GM12878 (cell line): Measurements from ENCODE around the gene SEMA4C. TPM values are rescaled to one million over a fixed set of nuclear protein-coding genes. Genes with fewer than 3 reads are reported as not detected.

ENCODE experiments used
- ATAC-seq: fragments of 200-7000 bp; cut with Tn5 transposase; 3 replicates; pipeline ENCODE4 v1.9.1; 2020; ENCODE audit warnings: mild to moderate bottlenecking, moderate library complexity
- BruUV-seq: library from RNA; stranded (reverse); fragments of 400-500 nt; replicated peaks from 2 replicates; lab custom pipeline; 2021; lab: Mats Ljungman, UMichigan
- CTCF ChIA-PET: fragments of 300-600 bp; sonication (Branson Sonifier 250); formaldehyde crosslinking; extraction: SDS; loops from one replicate; lab custom pipeline; 2021; ENCODE audit warnings: inconsistent platforms; lab: Yijun Ruan, JAX
- POLR2A ChIA-PET: fragments of 350-600 bp; formaldehyde crosslinking; extraction: SDS; loops from one replicate; lab custom pipeline; 2021; ENCODE audit warnings: inconsistent platforms; lab: Charles Lee
- RAD21 ChIA-PET: fragments of 300-600 bp; sonication (Branson Sonifier 250); formaldehyde crosslinking; loops from one replicate; lab custom pipeline; 2023; ENCODE audit warnings: antibody characterized with exemption; ENCODE audit not compliant: unreplicated experiment; lab: Charles Lee
- SMC1A ChIA-PET: fragments of 300-600 bp; sonication (Branson Sonifier 250); formaldehyde crosslinking; loops from one replicate; lab custom pipeline; 2023; ENCODE audit not compliant: unreplicated experiment, uncharacterized antibody; lab: Charles Lee
- DNase-seq: peaks from one replicate; pipeline ENCODE4 v3.0.0-alpha.2; 2011; ENCODE audit warnings: low read depth, low spot score
- FAIRE-seq: peaks from 3 replicates; lab custom pipeline; 2011; peaks lifted over from hg19 to GRCh38; lab: Jason Lieb, UNC
- H2AFZ ChIP-seq: 2 replicates; pipeline ENCODE4 v1.6.0; 2011; ENCODE audit warnings: low read depth, low read length, control low read depth; ENCODE audit not compliant: control insufficient read depth
- H3K27ac ChIP-seq: 2 replicates; pipeline ENCODE4 v1.5.1; 2011; ENCODE audit warnings: control low read depth; ENCODE audit not compliant: control insufficient read depth, insufficient read depth
- H3K27me3 ChIP-seq, 2 experiments: replicated peaks in 1 of 2; 2 replicates each; pipeline versions ENCODE4 v1.6.0 to v1.6.1; 2011; ENCODE audit warnings: low read length in 1 of 2; ENCODE audit not compliant: control insufficient read depth in 2 of 2, insufficient read depth in 2 of 2
- H3K36me3 ChIP-seq, 2 experiments: 2 replicates each; pipeline ENCODE4 v1.5.1; 2011; ENCODE audit warnings: low read length in 1 of 2; ENCODE audit not compliant: control insufficient read depth in 2 of 2, insufficient read depth in 2 of 2
- H3K4me1 ChIP-seq: 2 replicates; pipeline ENCODE4 v1.6.1; 2011; ENCODE audit warnings: mild to moderate bottlenecking, low read length, moderate library complexity, mixed read lengths; ENCODE audit not compliant: control insufficient read depth, insufficient read depth
- H3K4me2 ChIP-seq: 2 replicates; pipeline ENCODE4 v1.6.0; 2011; ENCODE audit warnings: control low read depth; ENCODE audit not compliant: control insufficient read depth, insufficient read depth
- H3K4me3 ChIP-seq: fragments of 200-600 bp; sonication (generic); 2 replicates; pipeline ENCODE4 v1.5.1; 2016
- H3K79me2 ChIP-seq: 2 replicates; pipeline ENCODE4 v1.6.0; 2011; ENCODE audit warnings: low read length; ENCODE audit not compliant: control insufficient read depth, insufficient read depth
- H3K9ac ChIP-seq: 2 replicates; pipeline ENCODE4 v1.8.0; 2011; ENCODE audit warnings: low read length, control low read depth, mixed read lengths; ENCODE audit not compliant: control insufficient read depth, insufficient read depth
- H3K9me3 ChIP-seq: replicated peaks from 3 replicates; pipeline ENCODE4 v1.5.1; 2011; ENCODE audit warnings: mild to moderate bottlenecking, low read length; ENCODE audit not compliant: control insufficient read depth, insufficient read depth
- H4K20me1 ChIP-seq: 2 replicates; pipeline ENCODE4 v1.6.0; 2011; ENCODE audit not compliant: control insufficient read depth, insufficient read depth
- BHLHE40 ChIP-seq, 2 experiments: fragments of 450-650 bp in 1 of 2; IDR thresholded peaks; 2 replicates each; pipeline ENCODE4 v1.6.1; 2011 to 2017; ENCODE audit warnings: low read depth in 2 of 2, borderline replicate concordance in 1 of 2, improper control_type of control experiment in 1 of 2, low read length in 1 of 2, mild to moderate bottlenecking in 1 of 2
- CBFB ChIP-seq: IDR thresholded peaks from 2 replicates; pipeline ENCODE4 v1.6.1; 2016; ENCODE audit warnings: antibody characterized with exemption, low read depth
- ETV6 ChIP-seq, 2 experiments: fragments of 450-650 bp in 1 of 2; IDR thresholded peaks in 1 of 2; conservative IDR thresholded peaks in 1 of 2; 2 replicates each; pipeline ENCODE4 v1.6.1; 2014; ENCODE audit warnings: antibody characterized with exemption in 1 of 2, borderline replicate concordance in 1 of 2, low read depth in 1 of 2, mild to moderate bottlenecking in 1 of 2, moderate library complexity in 1 of 2
- GATAD2B ChIP-seq: fragments of 450-650 bp; conservative IDR thresholded peaks from 2 replicates; pipeline ENCODE4 v1.6.1; 2017; ENCODE audit warnings: low read depth, mild to moderate bottlenecking, moderate library complexity
- JUNB ChIP-seq: IDR thresholded peaks from 2 replicates; pipeline ENCODE4 v1.6.1; 2016; ENCODE audit warnings: antibody characterized with exemption, mild to moderate bottlenecking
- MTA3 ChIP-seq: IDR thresholded peaks from 2 replicates; pipeline ENCODE4 v1.6.1; 2012; ENCODE audit warnings: low read length, inconsistent platforms, borderline replicate concordance
- NBN ChIP-seq: fragments of 450-650 bp; IDR thresholded peaks from 2 replicates; pipeline ENCODE4 v1.6.1; 2016
- NFYA ChIP-seq: IDR thresholded peaks from 2 replicates; pipeline ENCODE4 v1.6.1; 2011; ENCODE audit warnings: low read depth, mild to moderate bottlenecking, low read length, improper control_type of control experiment, borderline replicate concordance
- NR2C2 ChIP-seq: IDR thresholded peaks from 2 replicates; pipeline ENCODE4 v1.6.1; 2011; ENCODE audit warnings: borderline replicate concordance, low read depth; ENCODE audit not compliant: control insufficient read depth, insufficient read length
- RUNX3 ChIP-seq: IDR thresholded peaks from 2 replicates; pipeline ENCODE4 v1.6.1; 2012; ENCODE audit warnings: low read length, inconsistent platforms
- SREBF2 ChIP-seq: IDR thresholded peaks from 2 replicates; pipeline ENCODE4 v1.6.1; 2012; ENCODE audit warnings: mild to moderate bottlenecking, low read length
- YY1 ChIP-seq: IDR thresholded peaks from 2 replicates; pipeline ENCODE4 v1.6.1; 2011; ENCODE audit warnings: low read depth, mild to moderate bottlenecking, low read length
- ZNF384 ChIP-seq: IDR thresholded peaks from 2 replicates; pipeline ENCODE4 v1.6.1; 2012; ENCODE audit warnings: low read depth, mild to moderate bottlenecking, low read length, improper control_type of control experiment, borderline replicate concordance
- WGBS: methylation state at CpG from one replicate; pipeline ENCODE4 v1.1.6; 2016; ENCODE audit warnings: low lambda C conversion rate; ENCODE audit not compliant: insufficient replicate concordance, insufficient coverage; ENCODE audit errors: missing lambda C conversion rate; 5-methylcytosine and 5-hydroxymethylcytosine counted together
- in situ Hi-C: fragments of 300-500 bp; cut with MboI; formaldehyde crosslinking; loops from 9 replicates; pipeline ENCODE4 v1.14.3; 2018; ENCODE audit warnings: mixed read lengths
- intact Hi-C: fragments of 100-400 bp; cut with micrococcal nuclease; formaldehyde crosslinking; loops from one replicate; pipeline ENCODE4 v1.14.2; 2022; ENCODE audit not compliant: unreplicated experiment
- polyA plus RNA-seq, 11 experiments: library from polyadenylated mRNA; depleted of rRNA in 4 of 11; unstranded in 6 of 11; stranded (reverse) in 5 of 11; fragments of >200 nt; fragmentation: Nextera tagmentation in 4 of 11; fragmentation: Illumina TruSeq in 1 of 11; extraction: Ambion mirVana in 4 of 11; extraction: Trizol in 1 of 11; gene quantifications; 1 replicate in 1 of 11; 2 replicates in 10 of 11; pipeline versions ENCODE4 v1.2.1 to v1.2.3, GENCODE V29; 2011 to 2016; ENCODE audit warnings: inconsistent platforms in 2 of 11, missing spikeins in 2 of 11, low read depth in 1 of 11
- total RNA-seq, 4 experiments: library from RNA; depleted of rRNA in 3 of 4; stranded (reverse); fragments of >200 nt in 3 of 4; fragmentation: Illumina TruSeq in 1 of 4; extraction: Trizol in 1 of 4; gene quantifications; 2 replicates each; pipeline versions ENCODE4 v1.2.1 to v1.2.3, GENCODE V29; 2013 to 2021

SEMA4C gene
- total and polyA plus RNA-seq, 10 of the 15 experiments (the other 5 are each of a cell fraction or from before 2014, with no cell fraction given): 0.06 to 21.6 (median 6.8) TPM

DNA sequence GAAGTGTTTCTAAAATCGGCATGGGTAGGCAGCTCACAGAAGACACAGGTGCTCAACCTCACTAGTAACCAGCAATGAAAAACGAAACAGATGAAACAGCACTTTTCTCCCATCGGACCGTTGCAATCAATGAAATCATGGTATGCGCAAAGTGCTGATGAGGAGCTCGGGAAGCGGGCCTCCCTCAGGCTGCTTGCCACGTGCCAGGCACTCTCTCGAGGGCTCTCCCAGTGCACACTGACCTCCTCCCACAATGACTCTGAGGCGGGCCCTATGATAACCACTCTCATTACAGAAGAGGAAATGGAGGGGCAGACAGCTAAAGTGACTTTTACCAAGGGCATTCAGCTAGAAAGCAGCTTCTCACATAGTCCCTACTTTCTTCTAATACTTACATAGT, 22.3 kb downstream of the SEMA4C start:
- Histone ChIP-seq H3K27ac (no peak overlapping the region), H2AFZ (no peak overlapping the region), H3K79me2 (no peaks in the 10 kb centered on the region), H3K4me1 (no peaks in the 10 kb centered on the region), H3K27me3 (no peaks in the 10 kb centered on the region), H3K9me3 (no peaks in the 10 kb centered on the region), H3K4me2 (no peak overlapping the region), H3K9ac (no peak overlapping the region), H3K4me3 (no peak overlapping the region), H3K36me3 (peaks cover 3 to 7% of the 10 kb centered on the region in 2 experiments; a peak in 3 of 4 replicates), H4K20me1 (no peaks in the 10 kb centered on the region)
- ATAC-seq (no peak), FAIRE-seq (no peak), DNase-seq (no peak)
- WGBS: 85% methylated on average over 10 of the region's 10 CpGs
- ChIA-PET POLR2A (interaction anchor here (1.6 kb wide), 1 partner anchor 10 kb away, joined by 4 read pairs; the partner anchor contains the start of gene ANKRD39), SMC1A (no interaction called here), RAD21 (interaction anchor here (1.1 kb wide), 1 partner anchor 116 kb away, joined by 3 read pairs; no protein-coding TSS in a partner anchor), CTCF (interaction anchor here (1.0 kb wide), 1 partner anchor 10 kb away, joined by 4 read pairs; the partner anchor contains the start of gene ANKRD39)
- no peak for TF ChIP-seq GATAD2B
- TF ChIP-seq YY1: no peak
- TF ChIP-seq RUNX3: no peak
- no peak for TF ChIP-seq JUNB
- TF ChIP-seq SREBF2: no peak
- no peak for TF ChIP-seq MTA3
- no peak for TF ChIP-seq NFYA
- TF ChIP-seq BHLHE40 (IDR thresholded peaks at IDR 0.05; ENCODE audit: borderline replicate concordance in 1 of 2, low read depth in 2 of 2, low read length in 1 of 2): no peak
- no peak for TF ChIP-seq NBN
- TF ChIP-seq NR2C2: no peak
- TF ChIP-seq ETV6 (conservative IDR thresholded peaks at IDR 0.05 in 1 of 2, IDR thresholded peaks at IDR 0.05 in 1 of 2; ENCODE audit: borderline replicate concordance in 1 of 2, low read depth in 1 of 2): no peak
- no peak for TF ChIP-seq CBFB
- no peak for TF ChIP-seq ZNF384
- BruUV-seq: no TSS peak
- intact Hi-C loops (no loop called here), in situ Hi-C loops (no loop called here)
